Subcutaneous abdominal adipose tissue (tissue), 5 donors: ENCODE measurements around the gene PIGN.

Experiments used
- H3K27ac ChIP-seq: one replicate; pipeline ENCODE4 v1.7.0; 2013; ENCODE audit warnings: low read depth, mild to moderate bottlenecking, inconsistent platforms, low read length, moderate library complexity
- H3K27me3 ChIP-seq, 5 donors: one replicate each; pipeline ENCODE4 v1.7.0; 2013; ENCODE audit warnings: low read length in 5 of 5, inconsistent platforms in 1 of 5; ENCODE audit not compliant: control insufficient read depth in 5 of 5, insufficient read depth in 4 of 5
- H3K36me3 ChIP-seq, 5 donors: one replicate each; pipeline ENCODE4 v1.7.0; 2013; ENCODE audit warnings: low read length in 5 of 5; ENCODE audit not compliant: control insufficient read depth in 5 of 5, insufficient read depth in 5 of 5
- H3K4me1 ChIP-seq, 5 donors: one replicate each; pipeline ENCODE4 v1.7.0; 2013; ENCODE audit warnings: low read length in 5 of 5, mild to moderate bottlenecking in 3 of 5, moderate library complexity in 1 of 5; ENCODE audit not compliant: control insufficient read depth in 5 of 5, insufficient read depth in 5 of 5
- H3K4me3 ChIP-seq, 5 donors: one replicate each; pipeline ENCODE4 v1.7.0; 2013; ENCODE audit warnings: low read length in 5 of 5, low read depth in 1 of 5
- H3K9ac ChIP-seq, 5 donors: one replicate each; pipeline ENCODE4 v1.7.0; 2013; ENCODE audit warnings: low read length in 5 of 5, mild to moderate bottlenecking in 4 of 5, moderate library complexity in 3 of 5
- H3K9me3 ChIP-seq, 5 donors: one replicate each; pipeline ENCODE4 v1.7.0; 2013; ENCODE audit warnings: low read length in 5 of 5; ENCODE audit not compliant: control insufficient read depth in 5 of 5
- donor health status: healthy.
- donor health status: healthy.
- donor health status: healthy.
- donor health status: healthy.
- donor health status: healthy.

PIGN gene

GRCh38 chr18:62205824-62206223 lies 19.0 kb upstream of the PIGN start:
- peaks cover 0 to 7% (median 0%) of the 10 kb centered on the region in 5 donors for H3K9me3 ChIP-seq
- no peaks in the 10 kb centered on the region for H3K27me3 ChIP-seq
- H3K27ac ChIP-seq: no peak overlapping the region
- H3K4me1 ChIP-seq: no peaks in the 10 kb centered on the region
- no peak overlapping the region for H3K9ac ChIP-seq
- H3K4me3 ChIP-seq: no peak overlapping the region
- no peaks in the 10 kb centered on the region for H3K36me3 ChIP-seq

GRCh38 chr18:62201870-62202269 lies 15.0 kb upstream of the PIGN start:
- no peak overlapping the region for H3K4me3 ChIP-seq
- H3K27ac ChIP-seq: no peak overlapping the region
- no peaks in the 10 kb centered on the region for H3K27me3 ChIP-seq
- no peaks in the 10 kb centered on the region for H3K36me3 ChIP-seq
- H3K9me3 ChIP-seq: no peaks in the 10 kb centered on the region
- no peak overlapping the region for H3K9ac ChIP-seq
- no peaks in the 10 kb centered on the region for H3K4me1 ChIP-seq

GRCh38 chr18:62200121-62200914 lies 13.5 kb upstream of the PIGN start:
- H3K36me3 ChIP-seq: no peaks in the 10 kb centered on the region
- H3K9me3 ChIP-seq: no peaks in the 10 kb centered on the region
- H3K4me3 ChIP-seq: no peak overlapping the region
- no peak overlapping the region for H3K9ac ChIP-seq
- H3K27me3 ChIP-seq: no peaks in the 10 kb centered on the region
- H3K27ac ChIP-seq: no peak overlapping the region
- no peaks in the 10 kb centered on the region for H3K4me1 ChIP-seq

- no peaks in the 10 kb centered on the region for H3K4me1 ChIP-seq
Measured at GRCh38 chr18:62199629-62200028, 12.8 kb upstream of the PIGN start.

GRCh38 chr18:62198259-62198658 lies 11.4 kb upstream of the PIGN start:
- H3K36me3 ChIP-seq: no peaks in the 10 kb centered on the region
- no peaks in the 10 kb centered on the region for H3K4me1 ChIP-seq
- no peaks in the 10 kb centered on the region for H3K27me3 ChIP-seq
- H3K9ac ChIP-seq: no peak overlapping the region
- H3K27ac ChIP-seq: no peak overlapping the region
- no peak overlapping the region for H3K4me3 ChIP-seq
- H3K9me3 ChIP-seq: no peaks in the 10 kb centered on the region

More at GRCh38 chr18:62199629-62200028, 12.8 kb upstream of the PIGN start:
- no peaks in the 10 kb centered on the region for H3K36me3 ChIP-seq
- H3K9me3 ChIP-seq: no peaks in the 10 kb centered on the region
- no peak overlapping the region for H3K4me3 ChIP-seq
- no peaks in the 10 kb centered on the region for H3K27me3 ChIP-seq
- H3K27ac ChIP-seq: no peak overlapping the region
- no peak overlapping the region for H3K9ac ChIP-seq

GRCh38 chr18:62196980-62197379 lies 10.1 kb upstream of the PIGN start:
- no peak overlapping the region for H3K9ac ChIP-seq
- no peak overlapping the region for H3K4me3 ChIP-seq
- H3K4me1 ChIP-seq: no peaks in the 10 kb centered on the region
- no peaks in the 10 kb centered on the region for H3K36me3 ChIP-seq
- H3K27me3 ChIP-seq: no peaks in the 10 kb centered on the region
- H3K27ac ChIP-seq: no peak overlapping the region
- no peaks in the 10 kb centered on the region for H3K9me3 ChIP-seq

- Histone ChIP-seq H3K4me1 (peaks cover 0 to 2% (median 0%) of the 10 kb centered on the region in 5 donors), H3K27ac (no peak overlapping the region), H3K27me3 (no peaks in the 10 kb centered on the region), H3K4me3 (no peak overlapping the region), H3K9me3 (no peaks in the 10 kb centered on the region), H3K36me3 (no peaks in the 10 kb centered on the region), H3K9ac (no peak overlapping the region)
Measured at GRCh38 chr18:62196079-62196478, 9.2 kb upstream of the PIGN start.

GRCh38 chr18:62189208-62189607 lies 2.4 kb upstream of the PIGN start:
- H3K4me3 ChIP-seq: peak overlapping the region in 3 of 5 donors; percentile 83 to 100 (median 99)
- peak overlapping the region in 3 of 5 donors; percentile 93 to 95 (median 94) for H3K9ac ChIP-seq
- H3K9me3 ChIP-seq: no peaks in the 10 kb centered on the region
- no peaks in the 10 kb centered on the region for H3K36me3 ChIP-seq
- H3K27ac ChIP-seq: no peak overlapping the region
- H3K27me3 ChIP-seq: no peaks in the 10 kb centered on the region
- H3K4me1 ChIP-seq: peaks cover 3 to 47% (median 40%) of the 10 kb centered on the region in 5 donors

GRCh38 chr18:62187543-62188510 lies 971 bp upstream of the PIGN start:
- no peaks in the 10 kb centered on the region for H3K27me3 ChIP-seq
- H3K27ac ChIP-seq: peak overlapping the region; percentile 48
- H3K4me1 ChIP-seq: peaks cover 3 to 47% (median 40%) of the 10 kb centered on the region in 5 donors
- H3K9me3 ChIP-seq: no peaks in the 10 kb centered on the region
- H3K9ac ChIP-seq: peak overlapping the region; percentile 32 to 95 (median 93)
- no peaks in the 10 kb centered on the region for H3K36me3 ChIP-seq
- H3K4me3 ChIP-seq: peak overlapping the region; percentile 83 to 100 (median 100)

- H3K27me3 ChIP-seq: no peaks in the 10 kb centered on the region
- H3K36me3 ChIP-seq: no peaks in the 10 kb centered on the region
- H3K4me1 ChIP-seq: peaks cover 3 to 47% (median 40%) of the 10 kb centered on the region in 5 donors
- H3K9ac ChIP-seq: peak overlapping the region; percentile 69 to 96 (median 89)
- no peaks in the 10 kb centered on the region for H3K9me3 ChIP-seq
- peak overlapping the region; percentile 89 to 100 (median 100) for H3K4me3 ChIP-seq
- H3K27ac ChIP-seq: peak overlapping the region; percentile 71
Measured at GRCh38 chr18:62186499-62186773, 420 bp downstream of the PIGN start.
